Stimulated activated CD8-positive, alpha-beta memory T cell treated with anti-CD3 and anti-CD28 coated beads, Interleukin-15, amount 100 ng/mL, for 4 hours (primary cell): ENCODE results near the gene CCDC63.
"Not testable (repeated sequence)": the region's sequence is repeated elsewhere in the genome, so short reads cannot be mapped to it uniquely, and the experiment has no call there.

Experiments
- DNase-seq, 2 donors: peaks; one replicate each; pipeline ENCODE4 v3.0.0-alpha.2; 2020; ENCODE audit warnings: low read depth in 2 of 2

CCDC63 gene

GRCh38 chr12:110844551-110845338, 2.0 kb upstream of the CCDC63 start:
- DNase-seq = no peak

- DNase-seq = no peak
Measured at GRCh38 chr12:110845339-110845682, 1.5 kb upstream of the CCDC63 start.

GRCh38 chr12:110848314-110848923, 1.6 kb downstream of the CCDC63 start:
- DNase-seq = no peak

GRCh38 chr12:110849221-110849620, 2.4 kb downstream of the CCDC63 start:
- DNase-seq = no peak

DNA sequence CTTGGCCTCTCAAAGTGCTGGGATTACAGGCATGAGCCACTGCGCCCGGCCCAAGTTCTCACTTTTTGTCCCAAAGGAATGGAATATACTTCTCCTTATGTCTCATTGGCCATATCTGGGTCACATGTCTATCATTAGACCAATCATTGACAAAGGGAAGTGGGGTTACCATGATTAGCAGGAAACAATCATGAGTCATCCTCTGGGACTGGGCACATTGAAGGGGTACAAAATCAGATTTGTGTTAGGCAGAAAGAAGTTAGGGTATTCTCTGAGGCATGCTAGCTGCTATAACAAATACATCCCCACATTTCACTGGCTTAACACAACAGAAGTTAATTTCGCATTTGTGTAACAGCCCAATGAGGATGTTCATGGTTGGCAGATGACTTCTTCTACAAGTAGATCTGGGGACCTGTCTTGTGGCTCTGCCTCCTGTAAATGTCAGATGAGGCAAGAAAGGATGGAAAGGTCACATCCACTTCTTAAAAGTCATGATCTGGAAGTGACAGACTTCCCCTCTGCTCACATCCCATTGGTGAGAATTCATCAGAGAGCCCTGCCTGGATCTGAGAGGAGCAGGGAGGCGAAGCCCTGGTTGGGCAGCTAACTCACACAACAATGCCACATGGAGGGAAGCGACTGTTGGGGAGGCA, 3.1 kb downstream of the CCDC63 start:
- DNase-seq = no peak

DNA sequence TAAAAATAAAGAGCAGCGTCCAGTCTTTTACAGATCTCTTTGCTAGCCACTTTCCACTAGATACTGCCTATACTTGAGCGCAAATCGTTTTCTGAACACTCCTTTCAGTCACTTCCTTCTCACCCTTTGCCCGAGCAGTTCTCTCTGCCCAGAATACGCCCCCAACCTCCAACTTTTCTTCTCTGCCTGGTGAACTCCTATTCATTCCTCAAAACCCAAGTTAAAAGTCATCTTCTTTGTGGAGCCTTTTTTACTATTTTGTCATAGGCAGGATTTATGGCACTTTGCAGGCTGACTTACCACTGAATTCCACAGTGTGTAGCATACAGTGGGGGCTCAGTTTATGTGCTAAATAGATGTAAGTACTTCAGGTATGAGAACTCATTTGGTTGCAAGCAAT, 4.0 kb downstream of the CCDC63 start:
- DNase-seq = no peak

DNA sequence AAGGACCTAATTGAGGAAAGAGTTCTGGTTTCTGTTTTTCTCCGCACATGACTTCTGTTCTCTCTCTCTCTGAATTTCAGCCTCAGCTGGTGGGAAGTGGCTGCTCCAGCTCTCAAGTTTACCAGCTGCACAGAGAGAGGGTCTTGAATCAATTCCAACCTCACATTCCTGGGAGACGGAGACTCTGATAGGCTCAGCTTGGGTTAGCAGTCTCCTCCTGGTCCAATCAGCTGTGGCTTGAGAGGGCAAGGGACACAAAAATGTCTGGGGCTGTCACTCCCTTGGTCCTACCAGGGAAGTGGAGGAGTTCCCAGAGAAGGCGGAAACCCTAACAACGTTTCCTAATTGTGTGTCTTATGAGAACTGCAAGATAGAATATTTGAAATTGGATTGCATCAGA, 7.0 kb downstream of the CCDC63 start:
- no peak for DNase-seq

DNA sequence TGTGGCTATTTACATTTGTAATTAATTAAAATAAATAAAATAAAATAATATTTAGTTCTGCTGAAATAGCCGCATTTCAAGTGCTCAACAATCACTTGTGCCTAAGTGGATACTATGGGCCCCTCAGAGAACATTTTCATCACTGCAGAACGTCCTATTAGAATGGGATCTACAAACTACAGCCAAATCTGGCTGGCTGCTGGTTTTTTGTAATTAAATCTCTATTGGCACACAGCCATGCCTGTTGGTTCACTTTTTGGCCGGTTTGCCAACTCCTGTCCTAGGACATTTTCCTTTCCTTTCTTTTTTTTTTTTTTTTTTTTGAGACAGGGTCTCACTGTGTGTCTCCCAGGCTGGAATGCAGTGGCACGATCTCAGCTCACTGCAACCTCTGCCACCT, 9.8 kb downstream of the CCDC63 start:
- no peak for DNase-seq

DNA sequence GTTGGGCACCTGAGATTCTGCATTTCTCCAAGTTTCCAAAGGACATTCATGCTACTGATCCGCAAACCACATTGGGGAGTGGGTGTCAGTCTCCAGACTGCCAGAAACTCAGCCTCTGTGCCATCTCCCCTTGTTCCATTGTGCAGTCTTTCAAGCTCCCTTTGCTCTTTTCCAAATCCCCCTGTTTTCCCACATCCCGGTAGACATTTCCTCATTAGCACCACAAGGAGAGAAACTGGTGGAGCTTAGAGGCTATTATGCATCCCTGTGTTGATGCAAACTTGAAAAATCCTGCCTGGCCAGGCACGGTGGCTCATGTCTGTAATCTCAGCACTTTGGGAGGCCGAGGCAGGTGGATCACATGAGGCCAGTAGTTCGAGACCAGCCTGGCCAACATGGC, 10.7 kb downstream of the CCDC63 start:
- no peak for DNase-seq

DNA sequence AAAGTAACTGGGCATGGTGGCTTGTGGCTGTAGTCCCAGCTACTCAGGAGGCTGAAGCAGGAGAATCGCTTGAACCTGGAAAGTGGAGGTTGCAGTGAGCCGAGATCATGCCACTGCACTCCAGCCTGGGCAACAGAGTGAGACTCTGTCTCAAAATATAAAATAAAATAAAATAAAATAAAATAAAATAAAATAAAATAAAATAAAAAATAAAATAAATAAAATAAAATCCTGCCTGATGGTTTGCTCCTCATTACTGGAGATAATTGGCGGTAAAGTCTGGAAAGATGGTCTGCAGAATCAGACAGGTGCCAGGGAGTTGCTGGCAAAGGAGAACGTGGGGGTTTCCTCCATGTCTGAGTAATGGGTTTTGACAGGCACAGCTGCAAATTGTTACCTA, 11.2 kb downstream of the CCDC63 start:
- not testable (repeated sequence) for DNase-seq

GRCh38 chr12:110858848-110859247, 12.1 kb downstream of the CCDC63 start:
- no peak for DNase-seq

- DNase-seq = no peak
Measured at GRCh38 chr12:110860833-110861296, 14.1 kb downstream of the CCDC63 start.

- DNase-seq = no peak
Measured at GRCh38 chr12:110861729-110862128, 14.9 kb downstream of the CCDC63 start.

DNA sequence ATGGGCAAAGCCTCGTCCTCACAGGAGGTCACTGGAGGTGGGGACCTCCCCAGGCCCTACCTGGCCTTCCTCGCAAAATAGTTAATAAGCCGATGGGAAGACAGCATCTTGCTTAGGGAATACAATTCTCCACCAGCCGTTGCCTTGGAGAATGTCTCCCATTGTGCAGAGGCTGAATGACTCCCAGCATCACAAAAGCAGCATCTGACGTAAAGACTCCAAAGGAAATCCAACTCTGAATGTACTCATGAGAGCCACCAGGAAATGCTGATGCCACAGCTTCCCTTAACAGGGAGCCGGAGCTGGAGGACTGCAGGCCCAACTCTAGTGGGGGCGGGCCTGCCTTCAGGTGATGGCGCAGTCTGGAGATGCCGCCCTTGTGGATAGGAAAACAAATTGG, 15.5 kb downstream of the CCDC63 start:
- no peak for DNase-seq

DNA sequence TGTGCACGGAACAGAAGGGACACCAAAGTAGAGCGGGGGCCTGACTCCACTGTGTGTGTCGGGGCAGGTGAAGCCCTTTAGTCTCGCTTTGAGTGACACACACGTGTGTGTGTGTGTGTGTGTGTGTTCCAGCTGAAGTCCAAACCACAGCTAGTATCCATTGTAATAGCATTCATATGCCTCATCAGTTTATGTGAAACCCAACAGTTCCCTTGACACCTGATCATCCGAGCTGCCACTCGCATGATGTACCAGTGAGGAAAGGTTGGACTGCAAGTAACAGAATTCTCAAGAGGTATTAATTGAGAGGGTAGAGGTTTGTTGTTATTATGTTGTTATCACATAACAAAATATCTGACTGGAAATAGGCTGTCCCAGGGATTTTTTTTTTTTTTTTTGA, 16.4 kb downstream of the CCDC63 start:
- DNase-seq = no peak

DNA sequence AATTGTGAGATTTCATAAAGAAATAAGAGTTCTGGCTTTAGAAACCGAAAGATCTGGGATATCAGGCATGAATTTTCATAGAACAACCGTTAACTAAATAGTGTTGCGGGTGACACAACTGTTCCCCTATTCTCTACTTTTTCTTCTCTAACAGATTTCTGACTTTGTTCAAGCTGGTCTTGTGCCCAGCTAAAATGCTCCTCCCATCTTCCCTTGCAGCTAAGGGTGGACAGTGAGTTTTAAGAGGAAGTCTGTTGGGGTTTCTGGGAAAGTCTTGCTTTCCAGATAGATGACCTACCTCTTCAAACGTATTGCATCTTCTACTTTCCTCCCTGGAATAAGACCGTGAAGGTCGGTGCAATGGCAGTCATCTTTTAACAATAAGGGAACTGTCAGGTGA, 18.7 kb downstream of the CCDC63 start:
- no peak for DNase-seq

- DNase-seq = no peak
Measured at GRCh38 chr12:110869026-110869425, 22.2 kb downstream of the CCDC63 start.

DNA sequence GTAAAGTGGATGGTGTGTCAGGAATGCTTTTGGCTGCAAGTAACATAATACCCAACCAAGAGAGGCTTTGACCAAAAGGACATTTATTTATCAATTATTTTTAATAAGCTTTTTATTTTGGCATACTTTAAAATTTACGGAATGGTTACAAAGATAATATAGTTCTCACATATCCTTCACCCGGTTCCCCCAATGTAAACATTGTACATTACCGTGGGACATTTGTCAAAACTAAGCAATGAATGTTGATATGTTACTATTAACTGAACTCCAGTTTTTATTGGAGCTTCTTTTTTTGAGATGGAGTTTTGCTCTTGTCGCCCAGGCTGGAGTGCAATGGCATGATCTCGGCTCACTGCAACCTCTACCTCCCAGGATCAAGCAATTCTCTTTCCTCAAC, 23.0 kb downstream of the CCDC63 start:
- DNase-seq = no peak

GRCh38 chr12:110872100-110872499, 25.3 kb downstream of the CCDC63 start:
- DNase-seq = no peak

GRCh38 chr12:110874351-110874750, 27.6 kb downstream of the CCDC63 start:
- no peak for DNase-seq

GRCh38 chr12:110874781-110875180, 28.0 kb downstream of the CCDC63 start:
- no peak for DNase-seq

DNA sequence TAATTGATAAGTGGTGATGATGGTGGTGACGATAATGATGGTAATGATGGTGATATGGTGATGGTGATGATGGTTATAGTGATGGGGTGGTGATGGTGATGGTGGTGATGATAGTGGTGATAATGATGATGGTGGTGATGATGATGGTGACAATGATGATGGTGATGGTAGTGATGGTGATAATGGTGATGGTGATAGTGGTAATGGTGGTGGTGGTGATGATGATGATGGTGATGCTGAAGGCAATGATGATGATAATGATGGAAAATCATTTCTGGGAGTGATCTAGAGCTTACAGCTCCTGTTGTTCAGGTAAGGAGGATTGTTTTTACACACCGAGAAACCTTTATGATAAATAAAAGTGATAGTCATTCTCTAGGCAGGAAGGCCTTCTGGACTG, 33.9 kb downstream of the CCDC63 start:
- no peak for DNase-seq

DNA sequence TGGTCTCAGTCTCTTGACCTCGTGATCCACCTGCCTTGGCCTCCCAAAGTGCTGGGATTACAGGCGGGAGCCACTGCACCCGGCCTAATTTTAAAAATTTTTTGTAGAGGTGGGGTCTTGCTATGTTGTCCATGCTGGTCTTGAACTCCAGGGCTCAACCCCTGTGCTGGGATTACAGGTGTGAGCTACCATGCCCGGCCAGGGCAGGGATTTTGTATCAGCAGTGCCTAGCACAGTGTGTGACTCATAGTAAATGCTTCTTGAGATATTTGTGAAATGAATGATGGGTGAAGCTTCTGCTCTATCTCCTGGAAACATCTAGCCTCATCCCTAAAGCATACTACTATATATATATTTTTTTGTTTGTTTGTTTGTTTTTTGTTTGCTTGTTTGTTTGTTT, 36.5 kb downstream of the CCDC63 start:
- no peak for DNase-seq
